ENCODE results near the gene OSGIN1. TPM values are rescaled to one million over a fixed set of nuclear protein-coding genes. Genes with fewer than 3 reads are reported as not detected.

Gene OSGIN1
- total RNA-seq, 6 experiments from 2014 or later, result 40.1 to 170 (median 53.9) TPM

GRCh38 chr16:83992624-83993023, 39.6 kb downstream of the OSGIN1 start:
- no peaks in the 10 kb centered on the region for H3K27me3 ChIP-seq
- intact Hi-C loops (cut with DNase I), result no loop called here
- no peak overlapping the region for H3K27ac ChIP-seq
- H3K4me3 ChIP-seq, result no peak overlapping the region
- H3K36me3 ChIP-seq, result peaks cover 0 to 89% (median 12%) of the 10 kb centered on the region in 4 donors
- no peak for TF ChIP-seq POLR2A (IDR thresholded peaks at IDR 0.05)
- TF ChIP-seq, protein P1, sequence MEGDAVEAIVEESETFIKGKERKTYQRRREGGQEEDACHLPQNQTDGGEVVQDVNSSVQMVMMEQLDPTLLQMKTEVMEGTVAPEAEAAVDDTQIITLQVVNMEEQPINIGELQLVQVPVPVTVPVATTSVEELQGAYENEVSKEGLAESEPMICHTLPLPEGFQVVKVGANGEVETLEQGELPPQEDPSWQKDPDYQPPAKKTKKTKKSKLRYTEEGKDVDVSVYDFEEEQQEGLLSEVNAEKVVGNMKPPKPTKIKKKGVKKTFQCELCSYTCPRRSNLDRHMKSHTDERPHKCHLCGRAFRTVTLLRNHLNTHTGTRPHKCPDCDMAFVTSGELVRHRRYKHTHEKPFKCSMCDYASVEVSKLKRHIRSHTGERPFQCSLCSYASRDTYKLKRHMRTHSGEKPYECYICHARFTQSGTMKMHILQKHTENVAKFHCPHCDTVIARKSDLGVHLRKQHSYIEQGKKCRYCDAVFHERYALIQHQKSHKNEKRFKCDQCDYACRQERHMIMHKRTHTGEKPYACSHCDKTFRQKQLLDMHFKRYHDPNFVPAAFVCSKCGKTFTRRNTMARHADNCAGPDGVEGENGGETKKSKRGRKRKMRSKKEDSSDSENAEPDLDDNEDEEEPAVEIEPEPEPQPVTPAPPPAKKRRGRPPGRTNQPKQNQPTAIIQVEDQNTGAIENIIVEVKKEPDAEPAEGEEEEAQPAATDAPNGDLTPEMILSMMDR (IDR thresholded peaks at IDR 0.05), result no peak
- 51% methylated on average over 4 of the region's 6 CpGs for WGBS (ENCODE audit: insufficient coverage, low coverage, low lambda C conversion rate, missing lambda C conversion rate)
- ATAC-seq, result peak; percentile 12 to 76 (median 64)
- peak in 1 of 3 donors; percentile 46 for DNase-seq
- no peaks in the 10 kb centered on the region for H3K9me3 ChIP-seq
- peaks cover 0 to 5% (median 0%) of the 10 kb centered on the region in 4 donors for H3K4me1 ChIP-seq

DNA sequence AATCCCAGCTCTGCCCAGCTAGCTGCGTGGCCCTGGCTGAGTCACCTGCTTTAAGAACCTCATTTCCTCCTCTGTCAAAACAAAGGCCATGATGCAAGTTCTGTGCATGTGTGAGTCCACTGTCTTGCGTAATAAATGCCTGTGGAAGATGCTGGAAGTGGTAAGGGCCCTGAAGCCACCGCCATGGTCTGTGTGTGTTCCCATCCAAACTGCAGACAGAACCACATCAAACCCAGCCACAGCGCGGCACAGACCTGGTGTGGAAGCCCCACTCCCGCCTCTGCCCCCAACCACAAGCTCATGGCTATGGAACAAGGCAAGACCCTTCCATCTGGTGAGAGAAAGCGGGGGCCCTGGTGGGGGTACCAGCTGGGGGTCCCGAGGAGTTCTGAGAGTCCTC, 41.0 kb downstream of the OSGIN1 start:
- H3K9me3 ChIP-seq, result no peaks in the 10 kb centered on the region
- intact Hi-C loops (cut with DNase I), result no loop called here
- H3K36me3 ChIP-seq, result peaks cover 0 to 94% (median 15%) of the 10 kb centered on the region in 4 donors
- peaks cover 0 to 5% (median 0%) of the 10 kb centered on the region in 4 donors for H3K4me1 ChIP-seq
- no peak overlapping the region for H3K4me3 ChIP-seq
- no peaks in the 10 kb centered on the region for H3K27me3 ChIP-seq
- no peak for TF ChIP-seq POLR2A (IDR thresholded peaks at IDR 0.05)
- TF ChIP-seq, protein P1 (IDR thresholded peaks at IDR 0.05), result no peak
- H3K27ac ChIP-seq, result peak overlapping the region in 1 of 3 donors; percentile 40
- DNase-seq (no peak), ATAC-seq (peak in 3 of 4 donors; percentile 45 to 67 (median 45))
- 83% methylated on average over 2 of the region's 8 CpGs for WGBS (ENCODE audit: insufficient coverage, low coverage, low lambda C conversion rate, missing lambda C conversion rate)

DNA sequence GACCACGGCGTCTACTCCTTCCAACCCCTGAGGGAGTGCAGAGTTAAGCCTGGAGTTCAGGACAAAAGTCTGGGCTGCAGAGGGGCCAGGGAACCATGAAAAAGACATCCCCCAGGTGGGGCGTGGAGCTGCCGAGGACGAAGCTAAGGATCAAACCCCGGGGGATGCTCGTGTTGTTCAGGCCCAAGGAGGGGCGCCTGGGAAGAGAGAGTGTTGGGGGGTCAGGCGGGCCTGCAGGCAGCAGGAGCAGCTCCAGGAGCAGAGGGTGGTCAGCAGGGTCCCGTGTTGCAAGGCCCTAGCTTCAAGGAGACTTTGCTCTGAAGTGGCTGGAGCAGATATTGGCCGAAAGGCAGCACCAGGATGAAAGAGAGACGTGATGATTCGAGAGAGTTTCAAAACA, 41.7 kb downstream of the OSGIN1 start:
- H3K27ac ChIP-seq, result peak overlapping the region in 1 of 3 donors; percentile 40
- TF ChIP-seq, protein P1 (IDR thresholded peaks at IDR 0.05), result no peak
- no peak overlapping the region for H3K4me3 ChIP-seq
- H3K36me3 ChIP-seq, result peaks cover 0 to 94% (median 15%) of the 10 kb centered on the region in 4 donors
- ATAC-seq (no peak), DNase-seq (no peak)
- intact Hi-C loops (cut with DNase I), result no loop called here
- no peaks in the 10 kb centered on the region for H3K27me3 ChIP-seq
- peaks cover 0 to 5% (median 0%) of the 10 kb centered on the region in 4 donors for H3K4me1 ChIP-seq
- H3K9me3 ChIP-seq, result no peaks in the 10 kb centered on the region
- WGBS (ENCODE audit: insufficient coverage, low coverage, low lambda C conversion rate, missing lambda C conversion rate), result 67% methylated on average over 7 of the region's 13 CpGs

GRCh38 chr16:83995754-83996153, 42.7 kb downstream of the OSGIN1 start:
- TF ChIP-seq, protein P1 (IDR thresholded peaks at IDR 0.05), result no peak
- TF ChIP-seq POLR2A (IDR thresholded peaks at IDR 0.05), result no peak
- no peak overlapping the region for H3K4me3 ChIP-seq
- WGBS (ENCODE audit: insufficient coverage, low coverage, low lambda C conversion rate, missing lambda C conversion rate), result 56% methylated on average over 6 of the region's 21 CpGs
- peaks cover 0 to 5% (median 0%) of the 10 kb centered on the region in 4 donors for H3K4me1 ChIP-seq
- no peaks in the 10 kb centered on the region for H3K9me3 ChIP-seq
- ATAC-seq, result no peak
- no peak for DNase-seq
- intact Hi-C loops (cut with DNase I), result no loop called here
- H3K27me3 ChIP-seq, result no peaks in the 10 kb centered on the region
- peaks cover 0 to 94% (median 11%) of the 10 kb centered on the region in 4 donors for H3K36me3 ChIP-seq
- no peak overlapping the region for H3K27ac ChIP-seq

Measured in right lobe of liver (tissue), 6 donors.